Spinal cord (tissue), 10 donors: ENCODE results near the gene STAT5B. TPM values are rescaled to one million over a fixed set of nuclear protein-coding genes. Genes with fewer than 3 reads are reported as not detected.
"Not testable (repeated sequence)": the region's sequence is repeated elsewhere in the genome, so short reads cannot be mapped to it uniquely, and the experiment has no call there.

ENCODE experiments used
- DNase-seq, 6 donors: peaks; one replicate each; pipeline versions ENCODE4 v3.0.0 to v3.0.0-alpha.2; 2013 to 2015; ENCODE audit warnings: low spot score in 6 of 6, low read depth in 4 of 6
- H3K27ac ChIP-seq: one replicate; pipeline ENCODE4 v1.5.1; 2013; ENCODE audit warnings: low read depth, low read length, control low read depth
- H3K27me3 ChIP-seq: one replicate; pipeline ENCODE4 v1.6.1; 2013; ENCODE audit warnings: low read length; ENCODE audit not compliant: control insufficient read depth, insufficient read depth
- H3K36me3 ChIP-seq: one replicate; pipeline ENCODE4 v1.6.1; 2013; ENCODE audit warnings: low read length; ENCODE audit not compliant: control insufficient read depth, insufficient read depth
- H3K4me1 ChIP-seq: one replicate; pipeline ENCODE4 v1.6.1; 2013; ENCODE audit warnings: low read length; ENCODE audit not compliant: control insufficient read depth, insufficient read depth
- H3K4me3 ChIP-seq: one replicate; pipeline ENCODE4 v1.5.1; 2013; ENCODE audit warnings: low read depth, low read length, control low read depth
- H3K9me3 ChIP-seq: one replicate; pipeline ENCODE4 v1.6.1; 2013; ENCODE audit warnings: low read length; ENCODE audit not compliant: control insufficient read depth, insufficient read depth
- WGBS: methylation state at CpG from one replicate; pipeline ENCODE4 v1.1.5; 2013; ENCODE audit warnings: missing lambda C conversion rate; ENCODE audit not compliant: insufficient coverage; 5-methylcytosine and 5-hydroxymethylcytosine counted together
- polyA plus RNA-seq, 2 donors: library from polyadenylated mRNA; unstranded; fragments of 120-200 nt; gene quantifications; one replicate each; pipeline ENCODE4 v1.2.1, GENCODE V29; 2013; ENCODE audit not compliant: insufficient read length in 2 of 2
- total RNA-seq, 2 donors: library from RNA; depleted of rRNA in 1 of 2; stranded (reverse); fragments of 120-200 nt in 1 of 2; fragments of >200 nt in 1 of 2; gene quantifications; one replicate each; pipeline versions ENCODE4 v1.2.3 to v1.2.4, GENCODE V29; 2013 to 2014
- donor health status: healthy.

The STAT5B gene
- total and polyA plus RNA-seq, 4 donors: 27.2 to 44.1 (median 32.0) TPM

- peaks cover 31% of the 10 kb centered on the region for H3K4me1 ChIP-seq
- 96% methylated on average over 16 of the region's 19 CpGs for WGBS
- no peaks in the 10 kb centered on the region for H3K27me3 ChIP-seq
- H3K27ac ChIP-seq: no peak overlapping the region
- H3K9me3 ChIP-seq: no peaks in the 10 kb centered on the region
- no peak overlapping the region for H3K4me3 ChIP-seq
- H3K36me3 ChIP-seq: peaks cover 23% of the 10 kb centered on the region
- no peak for DNase-seq
These were observed 31.3 kb upstream of the STAT5B start for GRCh38 chr17:42307362-42307927.

- H3K27ac ChIP-seq: no peak overlapping the region
- H3K9me3 ChIP-seq: no peaks in the 10 kb centered on the region
- H3K4me3 ChIP-seq: no peak overlapping the region
- DNase-seq: no peak
- H3K36me3 ChIP-seq: peaks cover 23% of the 10 kb centered on the region
- WGBS: 100% methylated on average over 3 of the region's 5 CpGs
- H3K4me1 ChIP-seq: peaks cover 20% of the 10 kb centered on the region
- no peaks in the 10 kb centered on the region for H3K27me3 ChIP-seq
These were observed 30.1 kb upstream of the STAT5B start for GRCh38 chr17:42306385-42306667.

- Histone ChIP-seq H3K36me3 (peaks cover 18% of the 10 kb centered on the region), H3K9me3 (no peaks in the 10 kb centered on the region), H3K27me3 (no peaks in the 10 kb centered on the region), H3K4me3 (no peak overlapping the region), H3K4me1 (peaks cover 14% of the 10 kb centered on the region), H3K27ac (no peak overlapping the region)
- 91% methylated on average over 11 of the region's 18 CpGs for WGBS
- DNase-seq: no peak
These were observed 29.6 kb upstream of the STAT5B start for GRCh38 chr17:42305543-42306384.

- not testable (repeated sequence) for DNase-seq, H3K4me1 ChIP-seq, H3K27me3 ChIP-seq, H3K4me3 ChIP-seq, H3K9me3 ChIP-seq, H3K27ac ChIP-seq
- peaks cover 18% of the 10 kb centered on the region for H3K36me3 ChIP-seq
- 96% methylated on average over 5 of the region's 6 CpGs for WGBS
These were observed 28.8 kb upstream of the STAT5B start for GRCh38 chr17:42305031-42305330.

- no peaks in the 10 kb centered on the region for H3K9me3 ChIP-seq
- peaks cover 18% of the 10 kb centered on the region for H3K36me3 ChIP-seq
- 94% methylated on average over 16 of the region's 16 CpGs for WGBS
- no peak for DNase-seq
- H3K4me1 ChIP-seq: peaks cover 3% of the 10 kb centered on the region
- H3K4me3 ChIP-seq: no peak overlapping the region
- no peaks in the 10 kb centered on the region for H3K27me3 ChIP-seq
- H3K27ac ChIP-seq: no peak overlapping the region
These were observed 28.2 kb upstream of the STAT5B start for GRCh38 chr17:42304187-42305030.

- Histone ChIP-seq H3K27ac (no peak overlapping the region), H3K9me3 (no peaks in the 10 kb centered on the region), H3K27me3 (no peaks in the 10 kb centered on the region), H3K4me1 (no peaks in the 10 kb centered on the region), H3K4me3 (no peak overlapping the region), H3K36me3 (peaks cover 17% of the 10 kb centered on the region)
- WGBS: 78% methylated on average over 3 of the region's 3 CpGs
- DNase-seq: no peak
These were observed 27.5 kb upstream of the STAT5B start for GRCh38 chr17:42303694-42304093.

- Histone ChIP-seq H3K4me3 (no peak overlapping the region), H3K27ac (no peak overlapping the region), H3K4me1 (no peaks in the 10 kb centered on the region), H3K27me3 (no peaks in the 10 kb centered on the region), H3K36me3 (peaks cover 9% of the 10 kb centered on the region), H3K9me3 (no peaks in the 10 kb centered on the region)
- 84% methylated on average over 9 of the region's 9 CpGs for WGBS
- DNase-seq: no peak
These were observed 24.8 kb upstream of the STAT5B start for GRCh38 chr17:42301022-42301421.

- H3K27me3 ChIP-seq, DNase-seq, H3K4me3 ChIP-seq, H3K4me1 ChIP-seq, H3K36me3 ChIP-seq, H3K9me3 ChIP-seq, H3K27ac ChIP-seq: not testable (repeated sequence)
- no CpG with 5 or more reads among the region's 17 CpGs for WGBS
These were observed 23.7 kb upstream of the STAT5B start for GRCh38 chr17:42299913-42300312.

- not testable (repeated sequence) for DNase-seq, H3K9me3 ChIP-seq, H3K4me1 ChIP-seq, H3K4me3 ChIP-seq, H3K36me3 ChIP-seq, H3K27ac ChIP-seq, H3K27me3 ChIP-seq
- 90% methylated on average over 9 of the region's 10 CpGs for WGBS
These were observed 23.2 kb upstream of the STAT5B start for GRCh38 chr17:42299361-42299760.
